ENCODE measurements around the gene DTHD1.

The DTHD1 gene

GRCh38 chr4:36301127-36301526, 19.7 kb downstream of the DTHD1 start:
- ChIA-PET POLR2A (no interaction called here), CTCF (no interaction called here)
- Histone ChIP-seq H3K4me3 (ENCODE audit: control insufficient read depth in 1 of 7, extremely low read depth in 1 of 7, insufficient read depth in 4 of 7, low read depth in 2 of 7, low read length in 6 of 7) (no peak overlapping the region), H3K9me3 (ENCODE audit: control extremely low read depth in 1 of 5, control insufficient read depth in 4 of 5, insufficient read depth in 2 of 5, low read depth in 1 of 5, low read length in 4 of 5) (no peaks in the 10 kb centered on the region), H3K27me3 (replicated peaks in 2 of 5; ENCODE audit: control insufficient read depth in 4 of 5, insufficient read depth in 5 of 5, low read length in 4 of 5) (no peaks in the 10 kb centered on the region), H3K27ac (ENCODE audit: insufficient read depth in 1 of 2, low read depth in 1 of 2, low read length in 2 of 2, poor library complexity in 1 of 2, severe bottlenecking in 2 of 2) (no peak overlapping the region), H3K4me1 (ENCODE audit: control extremely low read depth in 1 of 4, control insufficient read depth in 4 of 4, insufficient read depth in 4 of 4, low read length in 3 of 4) (peaks cover 0 to 18% (median 5%) of the 10 kb centered on the region in 4 experiments), H3K36me3 (ENCODE audit: control insufficient read depth in 4 of 4, insufficient read depth in 4 of 4, low read length in 3 of 4) (no peaks in the 10 kb centered on the region)
- 93% methylated on average over 2 of the region's 2 CpGs for WGBS (ENCODE audit: insufficient coverage)
- no peak for DNase-seq

- CTCF ChIA-PET, result interaction anchor here (0.9 kb wide), 1 partner anchor 11 kb away, joined by 3 read pairs; no protein-coding TSS in a partner anchor
- 37% methylated on average over 3 of the region's 3 CpGs for WGBS (ENCODE audit: insufficient coverage)
Observed at GRCh38 chr4:36303426-36304137, 22.2 kb downstream of the DTHD1 start.

GRCh38 chr4:36304138-36304681, 22.8 kb downstream of the DTHD1 start:
- DNase-seq, result no peak
- CTCF ChIA-PET, result no interaction called here
- WGBS (ENCODE audit: insufficient coverage), result no CpG with 5 or more reads among the region's 1 CpG
- no peaks in the 10 kb centered on the region for H3K36me3 ChIP-seq (ENCODE audit: control insufficient read depth in 4 of 4, insufficient read depth in 4 of 4, low read length in 3 of 4)
- H3K4me3 ChIP-seq (ENCODE audit: control insufficient read depth in 1 of 7, extremely low read depth in 1 of 7, insufficient read depth in 4 of 7, low read depth in 2 of 7, low read length in 6 of 7), result no peak overlapping the region
- H3K4me1 ChIP-seq (ENCODE audit: control extremely low read depth in 1 of 4, control insufficient read depth in 4 of 4, insufficient read depth in 4 of 4, low read length in 3 of 4), result peaks cover 1 to 18% (median 8%) of the 10 kb centered on the region in 4 experiments
- no peaks in the 10 kb centered on the region for H3K27me3 ChIP-seq (replicated peaks in 2 of 5; ENCODE audit: control insufficient read depth in 4 of 5, insufficient read depth in 5 of 5, low read length in 4 of 5)
- POLR2A ChIA-PET, result no interaction called here
- no peaks in the 10 kb centered on the region for H3K9me3 ChIP-seq (ENCODE audit: control extremely low read depth in 1 of 5, control insufficient read depth in 4 of 5, insufficient read depth in 2 of 5, low read depth in 1 of 5, low read length in 4 of 5)
- H3K27ac ChIP-seq (ENCODE audit: insufficient read depth in 1 of 2, low read depth in 1 of 2, low read length in 2 of 2, poor library complexity in 1 of 2, severe bottlenecking in 2 of 2), result no peak overlapping the region

More at GRCh38 chr4:36303426-36304137, 22.2 kb downstream of the DTHD1 start:
- POLR2A ChIA-PET, result interaction anchor here (0.6 kb wide), 1 partner anchor 17 kb away, joined by 3 read pairs; no protein-coding TSS in a partner anchor
- Histone ChIP-seq H3K4me3 (ENCODE audit: control insufficient read depth in 1 of 7, extremely low read depth in 1 of 7, insufficient read depth in 4 of 7, low read depth in 2 of 7, low read length in 6 of 7) (no peak overlapping the region), H3K27me3 (replicated peaks in 2 of 5; ENCODE audit: control insufficient read depth in 4 of 5, insufficient read depth in 5 of 5, low read length in 4 of 5) (no peaks in the 10 kb centered on the region), H3K9me3 (ENCODE audit: control extremely low read depth in 1 of 5, control insufficient read depth in 4 of 5, insufficient read depth in 2 of 5, low read depth in 1 of 5, low read length in 4 of 5) (no peaks in the 10 kb centered on the region), H3K27ac (ENCODE audit: insufficient read depth in 1 of 2, low read depth in 1 of 2, low read length in 2 of 2, poor library complexity in 1 of 2, severe bottlenecking in 2 of 2) (no peak overlapping the region), H3K4me1 (ENCODE audit: control extremely low read depth in 1 of 4, control insufficient read depth in 4 of 4, insufficient read depth in 4 of 4, low read length in 3 of 4) (peaks cover 0 to 18% (median 8%) of the 10 kb centered on the region in 4 experiments), H3K36me3 (ENCODE audit: control insufficient read depth in 4 of 4, insufficient read depth in 4 of 4, low read length in 3 of 4) (no peaks in the 10 kb centered on the region)
- DNase-seq, result peak in 2 of 3 donors; percentile 76 to 83

GRCh38 chr4:36308150-36308549, 26.7 kb downstream of the DTHD1 start:
- H3K9me3 ChIP-seq (ENCODE audit: control extremely low read depth in 1 of 5, control insufficient read depth in 4 of 5, insufficient read depth in 2 of 5, low read depth in 1 of 5, low read length in 4 of 5), result no peaks in the 10 kb centered on the region
- H3K4me1 ChIP-seq (ENCODE audit: control extremely low read depth in 1 of 4, control insufficient read depth in 4 of 4, insufficient read depth in 4 of 4, low read length in 3 of 4), result peaks cover 19 to 46% (median 35%) of the 10 kb centered on the region in 4 experiments
- H3K27me3 ChIP-seq (replicated peaks in 2 of 5; ENCODE audit: control insufficient read depth in 4 of 5, insufficient read depth in 5 of 5, low read length in 4 of 5), result no peaks in the 10 kb centered on the region
- no peak for DNase-seq
- H3K36me3 ChIP-seq (ENCODE audit: control insufficient read depth in 4 of 4, insufficient read depth in 4 of 4, low read length in 3 of 4), result no peaks in the 10 kb centered on the region
- WGBS (ENCODE audit: insufficient coverage), result 100% methylated on average over 1 of the region's 2 CpGs
- ChIA-PET CTCF (interaction anchor here (1.5 kb wide), 1 partner anchor 18 kb away, joined by 3 read pairs; no protein-coding TSS in a partner anchor), POLR2A (no interaction called here)
- H3K27ac ChIP-seq (ENCODE audit: insufficient read depth in 1 of 2, low read depth in 1 of 2, low read length in 2 of 2, poor library complexity in 1 of 2, severe bottlenecking in 2 of 2), result no peak overlapping the region
- H3K4me3 ChIP-seq (ENCODE audit: control insufficient read depth in 1 of 7, extremely low read depth in 1 of 7, insufficient read depth in 4 of 7, low read depth in 2 of 7, low read length in 6 of 7), result no peak overlapping the region

- Histone ChIP-seq H3K9me3 (ENCODE audit: control extremely low read depth in 1 of 5, control insufficient read depth in 4 of 5, insufficient read depth in 2 of 5, low read depth in 1 of 5, low read length in 4 of 5) (no peaks in the 10 kb centered on the region), H3K4me1 (ENCODE audit: control extremely low read depth in 1 of 4, control insufficient read depth in 4 of 4, insufficient read depth in 4 of 4, low read length in 3 of 4) (peaks cover 19 to 47% (median 37%) of the 10 kb centered on the region in 4 experiments), H3K4me3 (ENCODE audit: control insufficient read depth in 1 of 7, extremely low read depth in 1 of 7, insufficient read depth in 4 of 7, low read depth in 2 of 7, low read length in 6 of 7) (peak overlapping the region in 6 of 7 experiments; percentile 13 to 57 (median 53)), H3K27me3 (replicated peaks in 2 of 5; ENCODE audit: control insufficient read depth in 4 of 5, insufficient read depth in 5 of 5, low read length in 4 of 5) (no peaks in the 10 kb centered on the region), H3K27ac (ENCODE audit: insufficient read depth in 1 of 2, low read depth in 1 of 2, low read length in 2 of 2, poor library complexity in 1 of 2, severe bottlenecking in 2 of 2) (no peak overlapping the region), H3K36me3 (ENCODE audit: control insufficient read depth in 4 of 4, insufficient read depth in 4 of 4, low read length in 3 of 4) (no peaks in the 10 kb centered on the region)
- DNase-seq, result peak in 2 of 3 donors; percentile 46 to 65
- CTCF ChIA-PET, result no interaction called here
- POLR2A ChIA-PET, result interaction anchor here (0.6 kb wide), 1 partner anchor 84 kb away, joined by 4 read pairs; no protein-coding TSS in a partner anchor
- no CpG with 5 or more reads among the region's 4 CpGs for WGBS (ENCODE audit: insufficient coverage)
Observed at GRCh38 chr4:36310216-36310615, 28.8 kb downstream of the DTHD1 start.

- ChIA-PET CTCF (no interaction called here), POLR2A (interaction anchor here (0.5 kb wide), 1 partner anchor 62 kb away, joined by 4 read pairs; no protein-coding TSS in a partner anchor)
- H3K4me1 ChIP-seq (ENCODE audit: control extremely low read depth in 1 of 4, control insufficient read depth in 4 of 4, insufficient read depth in 4 of 4, low read length in 3 of 4), result peaks cover 19 to 47% (median 37%) of the 10 kb centered on the region in 4 experiments
- 1% methylated on average over 5 of the region's 8 CpGs for WGBS (ENCODE audit: insufficient coverage)
- peak overlapping the region in 6 of 7 experiments; percentile 13 to 57 (median 53) for H3K4me3 ChIP-seq (ENCODE audit: control insufficient read depth in 1 of 7, extremely low read depth in 1 of 7, insufficient read depth in 4 of 7, low read depth in 2 of 7, low read length in 6 of 7)
- no peak overlapping the region for H3K27ac ChIP-seq (ENCODE audit: insufficient read depth in 1 of 2, low read depth in 1 of 2, low read length in 2 of 2, poor library complexity in 1 of 2, severe bottlenecking in 2 of 2)
- H3K27me3 ChIP-seq (replicated peaks in 2 of 5; ENCODE audit: control insufficient read depth in 4 of 5, insufficient read depth in 5 of 5, low read length in 4 of 5), result no peaks in the 10 kb centered on the region
- peak; percentile 61 to 80 (median 78) for DNase-seq
- H3K9me3 ChIP-seq (ENCODE audit: control extremely low read depth in 1 of 5, control insufficient read depth in 4 of 5, insufficient read depth in 2 of 5, low read depth in 1 of 5, low read length in 4 of 5), result no peaks in the 10 kb centered on the region
- no peaks in the 10 kb centered on the region for H3K36me3 ChIP-seq (ENCODE audit: control insufficient read depth in 4 of 4, insufficient read depth in 4 of 4, low read length in 3 of 4)
Observed at GRCh38 chr4:36310793-36311192, 29.4 kb downstream of the DTHD1 start.

GRCh38 chr4:36312511-36312910, 31.1 kb downstream of the DTHD1 start:
- Histone ChIP-seq H3K27me3 (replicated peaks in 2 of 5; ENCODE audit: control insufficient read depth in 4 of 5, insufficient read depth in 5 of 5, low read length in 4 of 5) (no peaks in the 10 kb centered on the region), H3K4me3 (ENCODE audit: control insufficient read depth in 1 of 7, extremely low read depth in 1 of 7, insufficient read depth in 4 of 7, low read depth in 2 of 7, low read length in 6 of 7) (no peak overlapping the region), H3K36me3 (ENCODE audit: control insufficient read depth in 4 of 4, insufficient read depth in 4 of 4, low read length in 3 of 4) (no peaks in the 10 kb centered on the region), H3K4me1 (ENCODE audit: control extremely low read depth in 1 of 4, control insufficient read depth in 4 of 4, insufficient read depth in 4 of 4, low read length in 3 of 4) (peaks cover 19 to 52% (median 39%) of the 10 kb centered on the region in 4 experiments), H3K9me3 (ENCODE audit: control extremely low read depth in 1 of 5, control insufficient read depth in 4 of 5, insufficient read depth in 2 of 5, low read depth in 1 of 5, low read length in 4 of 5) (no peaks in the 10 kb centered on the region), H3K27ac (ENCODE audit: insufficient read depth in 1 of 2, low read depth in 1 of 2, low read length in 2 of 2, poor library complexity in 1 of 2, severe bottlenecking in 2 of 2) (no peak overlapping the region)
- ChIA-PET CTCF (interaction anchor here (1.7 kb wide), 1 partner anchor 68 kb away, joined by 6 read pairs; the partner anchor contains the start of gene ARAP2), POLR2A (no interaction called here)
- no peak for DNase-seq
- 91% methylated on average over 3 of the region's 3 CpGs for WGBS (ENCODE audit: insufficient coverage)
